K562 (cell line): ENCODE measurements around the gene PRR5.

Experiments used
- ELK1 ChIP-seq: sonication (generic); formaldehyde crosslinking; IDR thresholded peaks from 2 replicates; pipeline ENCODE4 v1.8.1; 2022; ENCODE audit warnings: missing genetic modification reagents
- JUND ChIP-seq, 2 experiments: IDR thresholded peaks; 2 replicates in 1 of 2; 3 replicates in 1 of 2; pipeline ENCODE4 v1.6.1; 2011; ENCODE audit warnings: borderline replicate concordance in 2 of 2, low read depth in 2 of 2, low read length in 2 of 2, improper control_type of control experiment in 1 of 2, missing biosample characterization in 1 of 2, missing genetic modification characterization in 1 of 2, missing genetic modification reagents in 1 of 2
- NRF1 ChIP-seq, 2 experiments: fragments of 450-650 bp; IDR thresholded peaks in 1 of 2; conservative IDR thresholded peaks in 1 of 2; 2 replicates each; pipeline ENCODE4 v1.6.1; 2014; ENCODE audit warnings: mild to moderate bottlenecking in 2 of 2
- REST ChIP-seq, 2 experiments: fragments of 450-650 bp; formaldehyde crosslinking in 1 of 2; IDR thresholded peaks; 2 replicates each; pipeline versions ENCODE4 v1.4.0 to v1.6.1; 2014 to 2020; ENCODE audit warnings: mild to moderate bottlenecking in 2 of 2, borderline replicate concordance in 1 of 2, low read depth in 1 of 2
- U2AF2 ChIP-seq: fragments of 200-400 bp; formaldehyde crosslinking; optimal IDR thresholded peaks from 2 replicates; pipeline ENCODE3; 2017; ENCODE audit warnings: low read depth, mild to moderate bottlenecking, low read length
- YY1 ChIP-seq, 3 experiments: IDR thresholded peaks; 2 replicates each; pipeline ENCODE4 v1.6.1; 2011; ENCODE audit warnings: low read length in 2 of 3, mild to moderate bottlenecking in 2 of 3, moderate library complexity in 2 of 3, borderline replicate concordance in 1 of 3, control low read depth in 1 of 3, low read depth in 1 of 3; ENCODE audit not compliant: insufficient read depth in 3 of 3, insufficient replicate concordance in 2 of 3, control insufficient read depth in 1 of 3, insufficient read length in 1 of 3; ENCODE audit errors: extremely low read depth in 1 of 3
- ZFP36 ChIP-seq: fragments of 150-350 bp; IDR thresholded peaks from 2 replicates; pipeline ENCODE4 v1.6.1; 2018; ENCODE audit warnings: low read length, low read depth; ENCODE audit not compliant: partially characterized antibody
- ZNF561 ChIP-seq: fragments of 450-650 bp; formaldehyde crosslinking; conservative IDR thresholded peaks from 2 replicates; pipeline ENCODE4 v1.4.0; 2020; ENCODE audit warnings: mild to moderate bottlenecking, moderate library complexity
- ZNF77 ChIP-seq: fragments of 250-450 bp; sonication (Bioruptor Pico); IDR thresholded peaks from 2 replicates; pipeline ENCODE4 v1.5.0; 2020
- TF ChIP-seq, protein P1 (sequence below): fragments of 150-350 bp; conservative IDR thresholded peaks from 2 replicates; pipeline ENCODE4 v1.6.1; 2014; ENCODE audit warnings: low read length
- TF ChIP-seq, protein P2 (sequence below), 3 experiments: IDR thresholded peaks in 2 of 3; conservative IDR thresholded peaks in 1 of 3; 2 replicates each; pipeline ENCODE4 v1.5.1; 2011 to 2012; ENCODE audit warnings: low read length in 3 of 3, mild to moderate bottlenecking in 3 of 3, control low read depth in 2 of 3, improper control_type of control experiment in 1 of 3, inconsistent platforms in 1 of 3, low read depth in 1 of 3, mixed read lengths in 1 of 3, moderate library complexity in 1 of 3; ENCODE audit not compliant: insufficient read depth in 2 of 3

DNA sequence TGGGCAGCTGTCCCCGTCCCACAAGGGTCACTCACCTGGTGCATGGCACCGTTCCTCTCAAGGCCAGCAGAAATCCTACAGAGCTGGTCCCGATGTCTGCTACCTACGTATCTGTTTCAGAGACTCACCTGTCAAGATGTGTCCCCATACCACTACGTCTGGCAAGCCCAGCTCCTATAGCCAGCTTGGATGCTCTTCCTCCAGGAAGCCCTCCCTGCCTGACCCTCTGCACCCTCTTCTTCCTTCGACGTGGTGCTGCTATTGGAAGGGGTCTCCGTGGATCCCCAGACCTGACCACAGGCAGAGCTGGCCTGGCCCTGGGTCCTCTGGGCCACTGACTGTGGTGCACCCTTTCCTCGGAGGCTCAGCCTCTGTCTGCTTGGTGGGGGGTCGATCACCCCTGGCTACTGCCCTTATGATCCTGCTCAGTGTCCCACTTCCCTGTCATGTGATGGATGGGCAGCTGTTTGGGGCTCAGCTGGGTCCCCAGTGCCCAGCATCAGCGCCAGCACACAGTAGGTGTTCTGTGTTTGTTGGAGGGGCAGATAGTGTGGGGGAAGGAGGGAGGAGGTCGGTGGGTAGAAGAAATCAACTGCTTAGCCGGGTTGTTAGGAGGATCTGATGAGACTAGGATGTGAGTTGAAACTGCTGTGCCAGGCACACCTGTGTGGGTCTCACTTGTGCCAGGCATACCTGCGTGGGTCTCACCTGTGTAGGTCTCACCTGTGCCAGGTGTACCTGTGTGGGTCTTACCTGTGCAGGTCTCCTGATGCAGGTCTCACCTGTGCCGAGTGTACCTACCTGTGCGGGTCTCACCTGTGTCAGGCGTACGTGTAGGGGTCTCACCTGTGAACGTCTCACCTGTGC lies 28.7 kb downstream of the PRR5 start:
- no peak for TF ChIP-seq REST (IDR thresholded peaks at IDR 0.05; ENCODE audit: borderline replicate concordance)
- TF ChIP-seq REST (CRISPR knock-in tag; IDR thresholded peaks at IDR 0.05; ENCODE audit: low read depth): no peak
- TF ChIP-seq ZNF77 (CRISPR knock-in tag): no peak
- no peak for TF ChIP-seq YY1 (IDR thresholded peaks at IDR 0.05; ENCODE audit: borderline replicate concordance in 1 of 3, control insufficient read depth in 1 of 3, extremely low read depth in 1 of 3, insufficient read depth in 3 of 3, insufficient read length in 1 of 3, insufficient replicate concordance in 2 of 3, low read depth in 1 of 3, low read length in 2 of 3)
- no peak for TF ChIP-seq ELK1
- TF ChIP-seq, protein P1, sequence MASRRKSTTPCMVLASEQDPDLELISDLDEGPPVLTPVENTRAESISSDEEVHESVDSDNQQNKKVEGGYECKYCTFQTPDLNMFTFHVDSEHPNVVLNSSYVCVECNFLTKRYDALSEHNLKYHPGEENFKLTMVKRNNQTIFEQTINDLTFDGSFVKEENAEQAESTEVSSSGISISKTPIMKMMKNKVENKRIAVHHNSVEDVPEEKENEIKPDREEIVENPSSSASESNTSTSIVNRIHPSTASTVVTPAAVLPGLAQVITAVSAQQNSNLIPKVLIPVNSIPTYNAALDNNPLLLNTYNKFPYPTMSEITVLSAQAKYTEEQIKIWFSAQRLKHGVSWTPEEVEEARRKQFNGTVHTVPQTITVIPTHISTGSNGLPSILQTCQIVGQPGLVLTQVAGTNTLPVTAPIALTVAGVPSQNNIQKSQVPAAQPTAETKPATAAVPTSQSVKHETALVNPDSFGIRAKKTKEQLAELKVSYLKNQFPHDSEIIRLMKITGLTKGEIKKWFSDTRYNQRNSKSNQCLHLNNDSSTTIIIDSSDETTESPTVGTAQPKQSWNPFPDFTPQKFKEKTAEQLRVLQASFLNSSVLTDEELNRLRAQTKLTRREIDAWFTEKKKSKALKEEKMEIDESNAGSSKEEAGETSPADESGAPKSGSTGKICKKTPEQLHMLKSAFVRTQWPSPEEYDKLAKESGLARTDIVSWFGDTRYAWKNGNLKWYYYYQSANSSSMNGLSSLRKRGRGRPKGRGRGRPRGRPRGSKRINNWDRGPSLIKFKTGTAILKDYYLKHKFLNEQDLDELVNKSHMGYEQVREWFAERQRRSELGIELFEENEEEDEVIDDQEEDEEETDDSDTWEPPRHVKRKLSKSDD: no peak
- TF ChIP-seq ZNF561 (CRISPR knock-in tag): no peak
- TF ChIP-seq, protein P2, sequence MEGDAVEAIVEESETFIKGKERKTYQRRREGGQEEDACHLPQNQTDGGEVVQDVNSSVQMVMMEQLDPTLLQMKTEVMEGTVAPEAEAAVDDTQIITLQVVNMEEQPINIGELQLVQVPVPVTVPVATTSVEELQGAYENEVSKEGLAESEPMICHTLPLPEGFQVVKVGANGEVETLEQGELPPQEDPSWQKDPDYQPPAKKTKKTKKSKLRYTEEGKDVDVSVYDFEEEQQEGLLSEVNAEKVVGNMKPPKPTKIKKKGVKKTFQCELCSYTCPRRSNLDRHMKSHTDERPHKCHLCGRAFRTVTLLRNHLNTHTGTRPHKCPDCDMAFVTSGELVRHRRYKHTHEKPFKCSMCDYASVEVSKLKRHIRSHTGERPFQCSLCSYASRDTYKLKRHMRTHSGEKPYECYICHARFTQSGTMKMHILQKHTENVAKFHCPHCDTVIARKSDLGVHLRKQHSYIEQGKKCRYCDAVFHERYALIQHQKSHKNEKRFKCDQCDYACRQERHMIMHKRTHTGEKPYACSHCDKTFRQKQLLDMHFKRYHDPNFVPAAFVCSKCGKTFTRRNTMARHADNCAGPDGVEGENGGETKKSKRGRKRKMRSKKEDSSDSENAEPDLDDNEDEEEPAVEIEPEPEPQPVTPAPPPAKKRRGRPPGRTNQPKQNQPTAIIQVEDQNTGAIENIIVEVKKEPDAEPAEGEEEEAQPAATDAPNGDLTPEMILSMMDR (IDR thresholded peaks at IDR 0.05 in 2 of 3, conservative IDR thresholded peaks at IDR 0.05 in 1 of 3; ENCODE audit: insufficient read depth in 2 of 3, low read depth in 1 of 3, low read length in 3 of 3): no peak
- peak; percentile 76 for TF ChIP-seq ZFP36
- no peak for TF ChIP-seq U2AF2
- TF ChIP-seq NRF1 (conservative IDR thresholded peaks at IDR 0.05 in 1 of 2, IDR thresholded peaks at IDR 0.05 in 1 of 2): no peak
- TF ChIP-seq JUND (IDR thresholded peaks at IDR 0.05; ENCODE audit: borderline replicate concordance, low read depth, low read length): no peak
- no peak for TF ChIP-seq JUND (tag; IDR thresholded peaks at IDR 0.05; ENCODE audit: borderline replicate concordance, low read depth, low read length)
